HG02610 (cell line): Measurements from ENCODE around the gene CLIP2.
"Not testable (repeated sequence)": the region's sequence is repeated elsewhere in the genome, so short reads cannot be mapped to it uniquely, and the experiment has no call there.

ENCODE experiments used
- ATAC-seq: cut with Tn5 transposase; IDR thresholded peaks from one replicate; pipeline ENCODE4 v1.9.1; 2021; ENCODE audit warnings: mild to moderate bottlenecking, moderate library complexity; ENCODE audit not compliant: unreplicated experiment

CLIP2 gene

GRCh38 chr7:74289018-74289658 is at the start of gene CLIP2:
Gene CLIP2, plus strand, starts transcription at chr7:74289407. Its CDS starts 28,140 bp downstream, at chr7:74317547.
- no peak for ATAC-seq

GRCh38 chr7:74240482-74240881 is 48.7 kb upstream of the CLIP2 start:
- ATAC-seq = no peak

- peak; percentile 7 for ATAC-seq
These were observed 47.1 kb upstream of the CLIP2 start for GRCh38 chr7:74242122-74242443.

GRCh38 chr7:74246497-74246896 is 42.7 kb upstream of the CLIP2 start:
- ATAC-seq = no peak

GRCh38 chr7:74248156-74248555 is 41.1 kb upstream of the CLIP2 start:
- no peak for ATAC-seq

GRCh38 chr7:74249058-74249457 is 40.1 kb upstream of the CLIP2 start:
- ATAC-seq = not testable (repeated sequence)

- no peak for ATAC-seq
These were observed 36.3 kb upstream of the CLIP2 start for GRCh38 chr7:74252893-74253292.

GRCh38 chr7:74253331-74253730 is 35.9 kb upstream of the CLIP2 start:
- no peak for ATAC-seq

- ATAC-seq = no peak
These were observed 35.4 kb upstream of the CLIP2 start for GRCh38 chr7:74253835-74254128.

- ATAC-seq = peak; percentile 96
These were observed 34.9 kb upstream of the CLIP2 start, which contains the start of gene RFC2 for GRCh38 chr7:74254129-74254857. Gene RFC2, minus strand, starts transcription at chr7:74254399. Its CDS starts 16 bp downstream, at chr7:74254383.

- ATAC-seq = no peak
These were observed 34.3 kb upstream of the CLIP2 start for GRCh38 chr7:74254858-74255379.

GRCh38 chr7:74255461-74255860 is 33.7 kb upstream of the CLIP2 start:
- ATAC-seq = not testable (repeated sequence)

- no peak for ATAC-seq
These were observed 32.5 kb upstream of the CLIP2 start for GRCh38 chr7:74256491-74257408.

GRCh38 chr7:74258639-74259038 is 30.6 kb upstream of the CLIP2 start:
- ATAC-seq = no peak

- no peak for ATAC-seq
These were observed 26.4 kb upstream of the CLIP2 start for GRCh38 chr7:74262639-74263398.

GRCh38 chr7:74263399-74264120 is 25.6 kb upstream of the CLIP2 start:
- no peak for ATAC-seq

- ATAC-seq = no peak
These were observed 22.8 kb upstream of the CLIP2 start for GRCh38 chr7:74266191-74266963.

- ATAC-seq = no peak
These were observed 21.2 kb upstream of the CLIP2 start for GRCh38 chr7:74267756-74268565.
